ENCODE measurements around the gene RASAL2.
"Not testable (repeated sequence)": the region's sequence is repeated elsewhere in the genome, so short reads cannot be mapped to it uniquely, and the experiment has no call there.

Gene RASAL2

DNA sequence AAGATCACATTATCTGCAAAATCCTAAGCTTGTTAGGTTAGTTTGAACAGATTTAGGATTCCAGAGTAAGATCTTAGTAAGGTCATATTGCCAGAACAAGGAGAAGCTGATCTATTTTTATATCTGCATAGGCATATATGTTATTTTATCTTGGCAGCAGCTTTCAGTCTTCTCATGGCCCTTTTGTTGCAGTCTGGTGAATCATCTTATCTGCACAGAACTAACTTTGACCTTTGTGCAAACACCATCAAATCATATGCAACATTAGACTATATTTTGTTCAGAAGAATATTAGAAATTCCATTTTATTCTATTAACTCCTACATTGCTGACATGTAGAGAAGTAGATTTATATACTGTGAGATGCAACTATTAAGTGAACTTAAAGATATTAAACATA, 295.5 kb downstream of the RASAL2 start:
- DNase-seq (ENCODE audit: low read depth in 3 of 3) = no peak

DNA sequence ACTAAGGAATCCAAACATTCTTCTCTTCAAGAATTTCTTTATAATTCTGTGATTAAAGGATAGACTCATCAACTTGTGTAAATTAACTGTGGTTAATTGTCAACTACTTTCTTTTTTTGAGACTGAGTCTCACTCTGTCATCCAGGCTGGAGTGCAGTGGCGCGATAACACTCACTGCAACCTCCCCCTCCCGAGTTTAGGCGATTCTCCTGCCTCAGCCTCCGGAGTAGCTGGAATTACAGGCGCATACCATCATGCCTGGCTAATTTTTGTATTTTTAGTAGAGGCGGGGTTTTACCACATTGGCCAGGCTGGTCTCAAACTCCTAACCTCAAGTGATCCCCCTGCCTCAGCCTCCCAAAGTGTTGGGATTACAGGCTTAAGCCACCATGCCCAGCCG, 296.4 kb downstream of the RASAL2 start:
- not testable (repeated sequence) for DNase-seq (ENCODE audit: low read depth in 3 of 3)

DNA sequence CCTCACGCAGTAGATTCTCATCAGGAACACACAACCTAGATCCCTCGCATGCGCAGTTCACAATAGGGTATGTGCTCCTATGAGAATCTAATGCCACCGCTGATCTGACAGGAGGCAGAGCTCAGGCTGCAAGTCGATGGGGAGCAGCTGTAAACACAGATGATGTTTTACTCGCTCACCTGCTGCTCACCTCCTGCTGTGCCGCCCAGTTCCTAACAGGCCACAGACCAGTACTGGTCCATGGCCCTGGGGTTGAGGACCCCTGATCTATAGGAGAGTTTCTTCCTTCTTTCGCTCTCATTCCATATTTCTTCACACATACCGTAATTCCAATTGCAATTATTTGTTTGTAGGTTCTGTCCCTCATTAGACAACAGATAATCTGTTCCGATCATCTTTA, 299.5 kb downstream of the RASAL2 start:
- DNase-seq (ENCODE audit: low read depth in 3 of 3) = no peak

GRCh38 chr1:178396789-178397188, 302.9 kb downstream of the RASAL2 start:
- DNase-seq (ENCODE audit: low read depth in 3 of 3) = no peak

DNA sequence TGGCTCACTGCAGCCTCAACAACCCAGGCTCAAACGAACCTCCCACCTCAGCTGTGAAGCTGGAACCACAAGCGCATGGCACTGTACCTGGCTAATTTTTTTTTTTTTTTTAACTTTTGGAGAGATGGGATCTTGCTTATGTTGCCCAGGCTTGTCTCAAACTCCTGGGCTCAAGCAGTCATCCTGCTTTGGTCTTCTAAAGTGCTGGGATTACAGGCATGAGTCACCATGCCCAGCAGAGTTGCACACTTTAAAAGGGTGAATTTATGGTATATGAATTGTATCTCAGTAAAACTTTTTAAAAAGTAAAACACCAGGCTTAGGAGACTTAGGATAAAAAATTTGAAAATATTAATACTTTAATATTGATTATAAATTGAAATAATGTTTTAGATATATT, 303.8 kb downstream of the RASAL2 start:
- DNase-seq (ENCODE audit: low read depth in 3 of 3) = no peak

GRCh38 chr1:178399177-178399728, 305.3 kb downstream of the RASAL2 start:
- no peak for DNase-seq (ENCODE audit: low read depth in 3 of 3)

DNA sequence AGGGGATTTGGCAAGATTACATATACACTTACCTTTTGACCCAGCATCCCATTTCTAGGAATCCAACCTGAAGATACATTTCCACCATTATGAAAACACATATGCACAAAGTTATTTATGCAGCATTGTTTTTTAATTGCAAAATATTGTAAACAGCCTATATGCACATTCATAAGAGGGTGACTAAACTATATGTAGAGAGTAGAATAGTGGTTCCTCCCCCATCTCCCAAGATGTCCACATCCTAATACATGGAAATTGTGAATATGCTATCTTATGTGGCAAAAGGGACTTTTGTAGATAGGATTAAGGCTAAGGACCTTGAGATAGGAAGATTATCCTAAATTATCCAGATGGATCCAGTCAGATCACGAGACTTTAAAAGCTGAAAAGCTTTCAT, 311.2 kb downstream of the RASAL2 start:
- no peak for DNase-seq (ENCODE audit: low read depth in 3 of 3)

- DNase-seq (ENCODE audit: low read depth in 3 of 3) = no peak
Observed at GRCh38 chr1:178407215-178407614, 313.3 kb downstream of the RASAL2 start.

DNA sequence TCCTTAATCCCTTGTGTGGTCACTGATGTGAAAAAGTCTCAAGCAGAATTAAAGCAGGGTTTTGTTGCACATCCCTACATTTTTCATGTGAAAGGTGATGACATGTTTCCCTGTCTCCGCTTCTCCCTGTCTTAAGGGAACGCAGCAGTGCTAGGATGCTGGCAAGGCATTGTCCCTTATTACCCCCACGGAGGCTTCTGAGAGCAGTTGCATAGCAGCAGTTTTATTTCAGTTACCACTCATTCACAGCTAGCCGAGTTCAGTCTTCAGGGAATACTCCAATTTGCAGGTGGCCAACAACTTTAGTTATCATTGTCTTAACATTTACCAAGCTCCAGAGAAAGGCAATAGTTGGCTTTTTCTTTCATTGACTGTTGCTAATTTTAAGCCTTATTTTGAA, 313.8 kb downstream of the RASAL2 start:
- DNase-seq (ENCODE audit: low read depth in 3 of 3) = no peak

DNA sequence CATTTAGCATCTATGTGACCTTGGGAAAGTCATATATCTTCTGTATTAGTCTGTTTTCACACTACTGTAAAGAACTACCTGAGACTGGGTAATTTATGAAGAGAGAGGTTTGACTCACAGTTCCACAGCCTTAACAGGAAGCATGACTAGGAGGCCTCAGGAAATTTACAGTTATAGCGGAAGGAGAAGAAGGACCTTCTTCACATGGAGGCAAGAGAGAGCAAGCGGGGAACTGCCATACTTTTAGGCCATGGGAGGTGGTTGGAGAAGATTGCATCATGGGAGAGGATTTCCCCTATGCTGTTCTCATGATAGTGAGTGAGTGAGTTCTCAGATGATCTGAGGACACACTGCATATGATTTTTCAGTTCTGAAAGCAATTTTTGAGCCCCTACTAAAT, 315.0 kb downstream of the RASAL2 start:
- no peak for DNase-seq (ENCODE audit: low read depth in 3 of 3)

DNA sequence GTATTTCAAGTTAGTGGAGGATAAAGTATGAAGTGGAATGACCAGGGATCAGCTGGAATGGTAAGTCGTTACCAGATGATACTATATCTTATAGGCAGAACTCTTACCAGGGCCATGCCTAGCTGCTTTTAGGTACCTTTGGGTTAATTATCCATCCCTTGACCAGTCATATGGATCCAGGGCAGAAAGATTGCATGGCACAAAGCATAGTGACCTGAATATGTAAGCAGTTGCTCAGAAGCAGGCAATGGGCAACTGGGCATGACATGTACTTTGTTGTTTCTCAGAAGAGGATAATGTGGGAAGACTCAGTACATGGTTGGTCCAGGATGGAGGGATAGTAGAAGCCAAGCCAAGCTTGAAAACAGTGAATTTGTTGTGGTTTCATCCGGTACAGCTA, 315.6 kb downstream of the RASAL2 start:
- no peak for DNase-seq (ENCODE audit: low read depth in 3 of 3)

GRCh38 chr1:178411756-178412399, 318.0 kb downstream of the RASAL2 start:
- DNase-seq (ENCODE audit: low read depth in 3 of 3) = no peak

GRCh38 chr1:178412400-178412770, 318.5 kb downstream of the RASAL2 start:
- no peak for DNase-seq (ENCODE audit: low read depth in 3 of 3)

- no peak for DNase-seq (ENCODE audit: low read depth in 3 of 3)
Observed at GRCh38 chr1:178417858-178418257, 324.0 kb downstream of the RASAL2 start.

- DNase-seq (ENCODE audit: low read depth in 3 of 3) = no peak
Observed at GRCh38 chr1:178418284-178418955, 324.5 kb downstream of the RASAL2 start.

DNA sequence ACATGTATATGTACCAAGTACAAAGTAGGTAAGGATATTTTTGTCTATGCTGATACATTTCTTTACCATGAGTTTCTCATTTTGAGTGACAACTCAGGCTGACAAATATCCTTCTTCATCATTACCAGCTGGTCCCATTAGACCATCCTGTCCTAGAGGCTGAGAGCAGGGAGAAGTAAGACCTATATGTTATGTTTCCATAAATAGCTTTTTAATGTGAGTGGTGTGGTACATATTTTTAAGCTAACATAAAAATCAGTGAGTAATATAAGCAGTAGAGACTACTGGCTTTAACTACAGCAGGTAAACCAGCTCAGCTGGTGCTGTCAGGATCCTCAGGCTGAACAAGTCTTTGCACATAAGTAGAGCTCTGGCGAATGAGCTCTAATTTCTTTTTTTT, 340.5 kb downstream of the RASAL2 start:
- no peak for DNase-seq (ENCODE audit: low read depth in 3 of 3)

GRCh38 chr1:178434899-178435435, 341.1 kb downstream of the RASAL2 start:
- DNase-seq (ENCODE audit: low read depth in 3 of 3) = no peak

GRCh38 chr1:178436899-178437298, 343.0 kb downstream of the RASAL2 start:
- DNase-seq (ENCODE audit: low read depth in 3 of 3) = no peak

- DNase-seq (ENCODE audit: low read depth in 3 of 3) = no peak
Observed at GRCh38 chr1:178438432-178438831, 344.5 kb downstream of the RASAL2 start.

- DNase-seq (ENCODE audit: low read depth in 3 of 3) = no peak
Observed at GRCh38 chr1:178442925-178443324, 349.0 kb downstream of the RASAL2 start.

DNA sequence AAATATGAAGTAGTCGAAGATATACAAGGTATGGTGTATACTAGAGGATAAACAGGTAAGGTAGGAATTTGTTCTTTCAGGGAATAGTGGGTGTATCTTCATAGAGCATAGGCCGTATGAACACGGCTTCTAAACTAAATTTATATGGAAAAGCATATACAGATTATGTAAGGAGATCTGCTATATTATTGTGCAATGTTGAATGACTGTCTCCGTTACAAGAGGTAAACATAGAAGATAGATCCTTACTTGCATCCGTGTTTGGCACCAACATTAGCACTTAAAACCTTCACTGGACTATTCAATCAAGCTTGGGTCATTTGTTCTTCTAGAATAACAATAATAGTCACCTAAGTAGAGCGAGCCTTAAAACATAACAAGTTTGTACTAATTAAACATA, 357.0 kb downstream of the RASAL2 start:
- no peak for DNase-seq (ENCODE audit: low read depth in 3 of 3)

- DNase-seq (ENCODE audit: low read depth in 3 of 3) = no peak
Observed at GRCh38 chr1:178451529-178451928, 357.6 kb downstream of the RASAL2 start.

GRCh38 chr1:178452013-178452412, 358.1 kb downstream of the RASAL2 start:
- DNase-seq (ENCODE audit: low read depth in 3 of 3) = no peak
